ENCODE results near the gene KRT17. TPM values are rescaled to one million over a fixed set of nuclear protein-coding genes. Genes with fewer than 3 reads are reported as not detected.
"Not testable (repeated sequence)": the region's sequence is repeated elsewhere in the genome, so short reads cannot be mapped to it uniquely, and the experiment has no call there.

The KRT17 gene
- total and polyA plus RNA-seq, 9 of the 15 experiments (the other 6 are each of a cell fraction or from before 2014, with no cell fraction given) = 0.23 to 0.25 TPM; not detected in 7

DNA sequence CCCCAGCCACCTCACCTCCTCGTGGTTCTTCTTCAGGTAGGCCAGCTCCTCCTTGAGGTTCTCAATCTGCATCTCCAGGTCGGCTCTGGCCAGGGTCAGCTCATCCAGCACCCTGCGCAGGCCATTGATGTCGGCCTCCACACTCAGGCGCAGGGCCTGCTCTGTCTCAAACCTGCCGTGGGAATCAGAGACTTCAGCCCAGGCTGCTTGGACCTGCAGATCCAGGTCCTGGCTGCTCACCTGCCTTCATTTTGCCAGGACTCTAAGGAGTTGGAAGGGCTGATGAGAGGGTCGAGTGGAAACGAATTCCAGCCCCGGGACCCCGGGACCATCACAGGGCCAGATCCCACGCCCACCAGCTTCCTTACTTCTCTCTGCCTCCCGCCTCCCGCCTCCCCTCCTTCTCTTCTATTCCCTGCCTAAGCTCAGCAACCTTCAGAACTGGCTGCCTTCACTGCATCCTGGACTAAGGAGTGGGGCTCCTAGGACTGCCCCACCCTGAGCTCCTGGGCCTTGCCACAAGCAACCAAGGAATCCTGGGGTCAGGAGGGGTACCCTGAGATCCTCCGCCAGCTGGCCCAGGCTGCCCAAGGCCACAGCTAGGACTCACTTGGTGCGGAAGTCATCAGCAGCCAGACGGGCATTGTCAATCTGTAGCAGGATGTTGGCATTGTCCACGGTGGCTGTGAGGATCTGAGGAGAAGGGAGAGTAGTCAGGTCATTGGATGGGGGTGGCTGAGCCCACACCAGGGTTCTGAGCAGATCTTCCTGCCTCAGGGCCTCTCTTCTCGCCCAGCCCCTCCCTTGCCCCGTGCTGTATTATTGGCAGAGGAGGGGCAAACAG is 1.8 kb downstream of the KRT17 start:
- H2AFZ ChIP-seq (ENCODE audit: low read depth, low read length); ATAC-seq; H3K4me3 ChIP-seq; DNase-seq (ENCODE audit: extremely low read depth in 1 of 4, low spot score in 3 of 4); H3K4me2 ChIP-seq (ENCODE audit: insufficient read depth, low read length); H3K9me1 ChIP-seq (ENCODE audit: control insufficient read depth, insufficient read depth, low read length); H3K36me3 ChIP-seq (ENCODE audit: control insufficient read depth, insufficient read depth, low read length); H3K79me2 ChIP-seq (ENCODE audit: control insufficient read depth, insufficient read depth, low read length); CTCF ChIA-PET (ENCODE audit: low intra/inter-chr PET ratio); BruUV-seq (replicated peaks); FAIRE-seq; H3K9me3 ChIP-seq (replicated peaks; ENCODE audit: control insufficient read depth, insufficient read depth, low read depth, low read length); in situ Hi-C loops (cut with MboI); H4K20me1 ChIP-seq (replicated peaks; ENCODE audit: control insufficient read depth, insufficient read depth, low read length); H3K9ac ChIP-seq (ENCODE audit: insufficient read depth in 1 of 2, low read depth in 2 of 2, low read length in 2 of 2); H3K27ac ChIP-seq (ENCODE audit: extremely low read depth, low read depth, low read length); intact Hi-C loops (cut with micrococcal nuclease): not testable (repeated sequence)
- Histone ChIP-seq H3K4me1 (replicated peaks in 1 of 2; ENCODE audit: control insufficient read depth in 2 of 2, insufficient read depth in 2 of 2, low read length in 2 of 2) (peaks cover 0 to 15% of the 10 kb centered on the region in 2 experiments; a peak in 2 of 5 replicates), H3K27me3 (ENCODE audit: control insufficient read depth in 2 of 2, insufficient read depth in 2 of 2, low read length in 2 of 2) (peaks cover 2 to 44% of the 10 kb centered on the region in 2 experiments; a peak in 2 of 5 replicates)
- WGBS (ENCODE audit: insufficient coverage, low coverage, missing lambda C conversion rate) = 3% methylated on average over 16 of the region's 19 CpGs
- POLR2A ChIA-PET = interaction anchor here (0.6 kb wide), 3 partner anchors 145 to 1179 kb away, joined by 3 to 4 read pairs (median 3); no protein-coding TSS in a partner anchor

DNA sequence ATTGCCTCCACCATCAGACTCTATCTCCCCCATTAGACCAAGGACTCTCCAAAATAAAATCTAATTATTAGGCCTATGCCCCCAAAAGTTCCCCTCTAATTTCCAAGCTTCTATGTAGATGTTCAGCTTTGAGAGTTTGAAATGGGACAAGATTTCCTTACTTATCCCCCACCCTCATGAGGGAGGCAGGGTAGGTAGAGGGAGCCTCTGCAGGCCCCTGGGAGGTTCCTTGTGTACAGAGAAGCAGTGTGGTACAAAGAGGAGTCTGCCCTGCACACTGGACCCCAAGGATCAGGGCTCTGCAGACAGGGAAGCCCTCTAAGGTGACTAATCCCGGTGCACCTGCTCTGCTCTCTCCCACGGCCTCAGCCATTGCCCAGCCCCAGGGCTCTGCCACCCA is 2.5 kb downstream of the KRT17 start:
- CTCF ChIA-PET (ENCODE audit: low intra/inter-chr PET ratio) = no interaction called here
- Histone ChIP-seq H3K9me1 (ENCODE audit: control insufficient read depth, insufficient read depth, low read length) (peaks cover 5% of the 10 kb centered on the region), H3K79me2 (ENCODE audit: control insufficient read depth, insufficient read depth, low read length) (no peaks in the 10 kb centered on the region), H3K27ac (ENCODE audit: extremely low read depth, low read depth, low read length) (no peak overlapping the region), H4K20me1 (replicated peaks; ENCODE audit: control insufficient read depth, insufficient read depth, low read length) (0 out of 2 replicates have a peak, but pooled peaks cover 2% of the 10 kb centered on the region), H2AFZ (ENCODE audit: low read depth, low read length) (no peak overlapping the region), H3K9ac (ENCODE audit: insufficient read depth in 1 of 2, low read depth in 2 of 2, low read length in 2 of 2) (no peak overlapping the region), H3K27me3 (ENCODE audit: control insufficient read depth in 2 of 2, insufficient read depth in 2 of 2, low read length in 2 of 2) (peaks cover 2 to 38% of the 10 kb centered on the region in 2 experiments; a peak in 2 of 5 replicates), H3K9me3 (replicated peaks; ENCODE audit: control insufficient read depth, insufficient read depth, low read depth, low read length) (no peaks in the 10 kb centered on the region), H3K4me3 (no peak overlapping the region), H3K36me3 (ENCODE audit: control insufficient read depth, insufficient read depth, low read length) (no peaks in the 10 kb centered on the region), H3K4me2 (ENCODE audit: insufficient read depth, low read length) (no peak overlapping the region), H3K4me1 (replicated peaks in 1 of 2; ENCODE audit: control insufficient read depth in 2 of 2, insufficient read depth in 2 of 2, low read length in 2 of 2) (peaks cover 0 to 14% of the 10 kb centered on the region in 2 experiments; a peak in 2 of 5 replicates)
- BruUV-seq (replicated peaks) = no TSS peak
- DNase-seq (ENCODE audit: extremely low read depth in 1 of 4, low spot score in 3 of 4) (no peak), FAIRE-seq (no peak), ATAC-seq (no peak)
- TF ChIP-seq ZKSCAN1 (IDR thresholded peaks at IDR 0.05; ENCODE audit: low read depth, low read length) = no peak
- TF ChIP-seq GABPB2 (CRISPR knock-in tag; conservative IDR thresholded peaks at IDR 0.05) = no peak
- TF ChIP-seq ZFP30 (CRISPR knock-in tag; IDR thresholded peaks at IDR 0.05; ENCODE audit: borderline replicate concordance) = no peak
- TF ChIP-seq TCFL5 (CRISPR knock-in tag; conservative IDR thresholded peaks at IDR 0.05) = no peak
- no peak for TF ChIP-seq LCOR (CRISPR knock-in tag; IDR thresholded peaks at IDR 0.05)
- intact Hi-C loops (cut with micrococcal nuclease) (no loop called here), in situ Hi-C loops (cut with MboI) (no loop called here)
- POLR2A ChIA-PET = interaction anchor here (0.6 kb wide), 1 partner anchor 401 kb away, joined by 3 read pairs; no protein-coding TSS in a partner anchor
- WGBS (ENCODE audit: insufficient coverage, low coverage, missing lambda C conversion rate) = 0% methylated on average over 2 of the region's 2 CpGs

DNA sequence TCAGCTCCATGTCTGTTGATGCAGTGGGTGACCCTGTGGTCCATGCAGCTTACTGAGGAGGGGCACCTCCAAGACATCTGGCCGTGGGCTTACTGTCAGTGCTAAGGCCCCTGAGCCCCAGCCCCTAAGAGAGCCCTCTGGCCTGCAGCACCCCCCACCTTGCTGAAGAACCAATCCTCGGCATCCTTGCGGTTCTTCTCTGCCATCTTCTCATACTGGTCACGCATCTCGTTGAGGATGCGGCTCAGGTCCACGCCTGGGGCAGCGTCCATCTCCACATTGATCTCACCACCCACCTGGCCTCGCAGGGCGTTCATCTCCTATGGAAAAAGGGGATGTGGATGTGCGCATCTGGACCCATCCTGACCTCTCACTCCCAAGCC is 2.9 kb downstream of the KRT17 start:
- under 1% methylated on average over 11 of the region's 11 CpGs for WGBS (ENCODE audit: insufficient coverage, low coverage, missing lambda C conversion rate)
- H3K79me2 ChIP-seq (ENCODE audit: control insufficient read depth, insufficient read depth, low read length); H3K36me3 ChIP-seq (ENCODE audit: control insufficient read depth, insufficient read depth, low read length); DNase-seq (ENCODE audit: extremely low read depth in 1 of 4, low spot score in 3 of 4); in situ Hi-C loops (cut with MboI); H3K9me3 ChIP-seq (replicated peaks; ENCODE audit: control insufficient read depth, insufficient read depth, low read depth, low read length); H2AFZ ChIP-seq (ENCODE audit: low read depth, low read length); H3K9ac ChIP-seq (ENCODE audit: insufficient read depth in 1 of 2, low read depth in 2 of 2, low read length in 2 of 2); H4K20me1 ChIP-seq (replicated peaks; ENCODE audit: control insufficient read depth, insufficient read depth, low read length); H3K4me2 ChIP-seq (ENCODE audit: insufficient read depth, low read length); ATAC-seq; intact Hi-C loops (cut with micrococcal nuclease); CTCF ChIA-PET (ENCODE audit: low intra/inter-chr PET ratio); BruUV-seq (replicated peaks); H3K27ac ChIP-seq (ENCODE audit: extremely low read depth, low read depth, low read length); H3K4me3 ChIP-seq; FAIRE-seq; H3K9me1 ChIP-seq (ENCODE audit: control insufficient read depth, insufficient read depth, low read length): not testable (repeated sequence)
- H3K27me3 ChIP-seq (ENCODE audit: control insufficient read depth in 2 of 2, insufficient read depth in 2 of 2, low read length in 2 of 2) = peaks cover 2 to 34% of the 10 kb centered on the region in 2 experiments; a peak in 2 of 5 replicates
- POLR2A ChIA-PET = interaction anchor here (0.6 kb wide), 1 partner anchor 402 kb away, joined by 3 read pairs; no protein-coding TSS in a partner anchor
- H3K4me1 ChIP-seq (replicated peaks in 1 of 2; ENCODE audit: control insufficient read depth in 2 of 2, insufficient read depth in 2 of 2, low read length in 2 of 2) = peaks cover 0 to 14% of the 10 kb centered on the region in 2 experiments; a peak in 2 of 5 replicates
